Myocyte (in vitro differentiated cells): ENCODE results near the gene RAB3C. TPM values are rescaled to one million over a fixed set of nuclear protein-coding genes. Genes with fewer than 3 reads are reported as not detected.
"Not testable (repeated sequence)": the region's sequence is repeated elsewhere in the genome, so short reads cannot be mapped to it uniquely, and the experiment has no call there.

Source experiments
- DNase-seq: peaks from one replicate; pipeline ENCODE4 v3.0.0-alpha.2; 2012; ENCODE audit warnings: low read depth
- total RNA-seq: library from RNA; depleted of rRNA; stranded (reverse); fragments of >200 nt; gene quantifications from 2 replicates; pipeline ENCODE4 v1.2.3, GENCODE V29; 2014

Gene RAB3C
- total RNA-seq, 1 donor from 2014 or later, result not detected

DNA sequence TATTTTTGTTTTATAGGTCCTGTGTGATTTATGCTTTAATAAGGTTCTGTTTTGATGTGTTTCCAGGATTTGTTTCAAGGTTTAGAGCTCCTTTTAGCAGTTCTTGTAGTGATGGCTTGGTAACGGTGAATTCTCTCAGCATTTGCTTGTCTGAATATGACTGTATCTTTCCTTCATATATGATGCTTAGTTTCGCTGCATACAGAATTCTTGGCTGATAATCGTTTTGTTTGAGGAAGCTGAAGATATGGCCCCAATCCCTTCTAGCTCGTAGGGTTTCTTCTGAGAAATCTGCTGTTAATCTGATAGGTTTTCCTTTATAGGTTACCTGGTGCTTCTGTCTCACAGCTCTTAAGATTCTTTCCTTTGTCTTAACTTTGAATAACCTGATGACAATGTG is 20.0 kb downstream of the RAB3C start:
- DNase-seq, result not testable (repeated sequence)

GRCh38 chr5:58606064-58606463 is 23.2 kb downstream of the RAB3C start:
- DNase-seq, result no peak

DNA sequence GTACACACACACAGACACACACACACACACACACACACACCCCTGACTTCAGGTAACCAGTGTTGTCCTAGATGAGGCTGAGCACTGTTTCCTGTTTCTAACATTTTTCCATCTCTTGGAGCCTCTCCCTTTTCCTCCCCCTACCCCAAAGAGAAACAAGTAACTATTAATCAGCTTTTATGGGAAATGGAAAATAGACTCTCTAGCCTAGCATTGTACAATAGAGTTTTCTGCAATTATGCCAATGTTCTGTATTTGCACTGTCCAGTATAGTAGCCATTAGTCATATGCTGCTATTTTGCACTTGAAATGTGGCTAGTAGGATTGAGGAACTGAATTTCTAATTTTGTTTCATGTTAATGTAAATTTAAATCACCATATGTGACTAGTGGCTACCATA is 33.1 kb downstream of the RAB3C start:
- DNase-seq, result no peak

DNA sequence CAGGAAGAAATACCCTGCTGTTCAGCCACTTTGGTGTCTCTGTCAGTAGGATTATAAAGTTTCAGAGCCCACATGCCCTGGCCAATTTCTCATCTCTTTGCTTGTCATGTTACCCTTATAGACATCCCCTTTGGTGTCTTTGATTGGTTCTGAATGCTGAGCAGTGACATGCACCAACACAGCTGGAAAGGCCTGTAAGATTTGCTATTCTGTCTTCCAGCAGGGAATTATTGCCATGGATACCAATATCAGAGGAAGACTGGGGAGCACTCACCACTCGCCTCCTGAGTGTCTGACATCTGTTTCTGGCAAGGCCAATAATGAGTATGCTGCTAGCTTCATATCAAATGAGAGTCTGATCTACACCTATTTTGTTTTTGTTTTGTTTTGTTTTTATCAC is 34.4 kb downstream of the RAB3C start:
- DNase-seq, result no peak

- no peak for DNase-seq
Measured at GRCh38 chr5:58620336-58620735, 37.5 kb downstream of the RAB3C start.

DNA sequence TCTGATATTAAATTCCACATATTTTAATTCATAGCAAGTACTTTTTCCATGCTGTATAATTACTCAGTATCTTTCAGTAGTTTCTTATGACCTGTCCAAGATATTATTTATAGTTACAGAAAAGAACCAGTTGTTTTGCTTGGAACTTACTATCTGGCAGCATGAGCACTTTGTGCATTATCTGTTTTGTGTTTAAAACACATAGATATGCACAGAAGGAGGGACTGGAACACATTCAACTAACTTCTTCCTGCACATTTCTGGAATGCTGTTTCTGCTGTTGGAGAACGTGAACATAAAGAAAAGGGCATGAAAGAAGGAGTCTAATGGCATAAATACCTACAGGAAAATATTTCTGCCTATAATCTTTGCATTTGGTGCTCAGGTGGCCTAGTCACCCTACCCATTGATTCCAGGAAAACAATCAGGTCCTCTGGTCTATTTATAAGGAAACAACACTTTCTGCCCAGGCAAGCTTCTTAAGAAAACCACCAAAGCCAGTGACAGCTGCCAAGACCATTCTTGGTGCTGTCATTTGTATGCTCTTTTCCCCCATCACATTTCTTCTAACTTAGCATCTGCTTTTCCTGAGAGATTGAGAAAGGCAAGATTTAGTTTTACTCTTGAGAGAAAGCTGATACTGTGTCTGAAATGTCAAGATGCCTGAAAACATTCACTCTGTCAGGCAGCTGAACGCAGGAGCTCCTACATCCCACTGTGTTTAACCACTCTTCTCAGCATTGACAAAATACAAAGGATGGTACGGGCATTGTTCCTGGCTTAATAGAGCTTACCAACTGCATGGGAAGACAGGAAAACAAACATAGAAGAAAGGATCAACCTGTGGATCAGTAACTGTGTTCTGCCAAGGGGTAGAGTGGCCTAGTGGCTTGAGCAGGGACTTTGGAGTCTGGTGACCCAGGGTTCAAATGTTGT is 40.3 kb downstream of the RAB3C start:
- DNase-seq, result peak; percentile 12

- DNase-seq, result no peak
Measured at GRCh38 chr5:58628626-58629025, 45.8 kb downstream of the RAB3C start.

- no peak for DNase-seq
Measured at GRCh38 chr5:58629271-58630159, 46.6 kb downstream of the RAB3C start.

- DNase-seq, result no peak
Measured at GRCh38 chr5:58631895-58632294, 49.0 kb downstream of the RAB3C start.

GRCh38 chr5:58635416-58635815 is 52.5 kb downstream of the RAB3C start:
- DNase-seq, result no peak

GRCh38 chr5:58640011-58640410 is 57.1 kb downstream of the RAB3C start:
- DNase-seq, result no peak

GRCh38 chr5:58641533-58641932 is 58.7 kb downstream of the RAB3C start:
- no peak for DNase-seq

DNA sequence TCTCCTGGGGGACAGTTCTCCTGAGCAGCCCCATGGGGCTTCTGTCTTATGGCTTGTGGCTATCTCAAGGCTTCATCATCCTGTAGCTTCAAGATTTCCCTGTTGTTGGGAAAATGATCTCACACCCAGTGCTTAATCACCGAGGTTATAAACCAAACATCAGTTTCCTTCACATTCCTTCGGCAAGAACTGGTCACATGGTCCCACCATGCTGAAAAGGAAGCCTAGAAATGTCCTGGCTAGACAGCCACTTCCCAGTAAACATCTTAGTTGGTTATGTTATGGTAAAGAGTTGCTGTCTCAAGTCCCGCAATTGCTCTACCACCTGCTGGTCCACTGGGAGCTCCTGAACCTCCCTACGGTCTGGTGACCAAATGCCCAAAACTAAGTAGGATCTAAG is 66.0 kb downstream of the RAB3C start:
- DNase-seq, result no peak

GRCh38 chr5:58649716-58650115 is 66.8 kb downstream of the RAB3C start:
- no peak for DNase-seq

- DNase-seq, result no peak
Measured at GRCh38 chr5:58653521-58653920, 70.6 kb downstream of the RAB3C start.

DNA sequence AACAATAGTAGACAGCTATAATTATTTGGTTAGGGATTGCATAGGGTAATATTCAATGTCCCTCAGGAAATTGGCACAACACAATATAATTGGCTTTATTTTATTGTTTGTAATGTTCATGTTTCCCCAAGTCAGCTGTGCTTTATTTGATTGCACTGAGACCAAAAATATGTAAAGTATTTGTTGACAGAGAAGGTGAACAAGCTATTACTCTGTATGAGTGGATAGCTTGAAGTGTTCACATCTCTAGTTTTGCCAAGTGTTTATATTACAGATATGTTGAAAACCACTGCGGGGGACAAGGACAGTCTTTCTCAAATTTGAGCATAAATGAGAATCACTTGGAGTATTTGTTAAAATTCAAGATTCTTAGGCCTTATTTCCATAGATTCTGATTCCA is 83.3 kb downstream of the RAB3C start:
- no peak for DNase-seq

GRCh38 chr5:58666598-58667581 is 84.0 kb downstream of the RAB3C start:
- DNase-seq, result no peak

DNA sequence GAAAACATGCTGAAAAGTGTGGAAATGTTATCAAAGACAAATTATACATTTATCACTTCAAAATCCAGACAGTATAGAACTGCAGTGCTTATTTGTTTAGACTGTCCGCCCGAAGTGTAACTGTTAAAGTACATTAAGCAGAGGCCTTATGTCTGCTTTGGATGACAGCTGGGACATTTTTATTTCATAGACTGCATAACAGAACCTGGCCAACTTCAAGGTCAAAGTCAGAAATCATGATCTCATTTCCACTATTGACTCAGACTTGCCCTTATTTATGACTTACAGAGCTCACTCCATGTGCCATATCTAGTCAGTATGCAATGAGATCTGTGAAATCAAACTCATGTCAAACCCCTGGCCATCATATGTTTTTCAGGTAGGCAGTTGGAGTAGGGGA is 87.7 kb downstream of the RAB3C start:
- DNase-seq, result no peak

DNA sequence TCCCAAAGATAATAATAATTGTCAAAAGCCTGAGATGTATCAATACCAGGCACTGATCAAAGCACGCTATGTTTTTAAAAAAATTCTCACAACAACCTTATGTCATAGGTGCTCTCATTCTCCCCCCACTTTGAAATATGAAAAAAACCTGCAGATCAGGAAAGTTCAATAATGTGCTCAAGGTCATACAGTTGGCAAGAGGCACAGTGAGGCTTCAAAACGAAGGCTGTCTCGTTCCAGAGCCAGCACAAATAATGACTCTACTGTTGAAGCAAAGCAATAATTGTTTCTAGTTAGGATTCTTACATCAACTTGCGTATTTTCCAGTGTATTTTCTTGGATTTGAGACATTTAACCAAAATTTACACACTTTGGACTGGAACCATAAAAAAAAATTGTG is 88.3 kb downstream of the RAB3C start:
- no peak for DNase-seq

DNA sequence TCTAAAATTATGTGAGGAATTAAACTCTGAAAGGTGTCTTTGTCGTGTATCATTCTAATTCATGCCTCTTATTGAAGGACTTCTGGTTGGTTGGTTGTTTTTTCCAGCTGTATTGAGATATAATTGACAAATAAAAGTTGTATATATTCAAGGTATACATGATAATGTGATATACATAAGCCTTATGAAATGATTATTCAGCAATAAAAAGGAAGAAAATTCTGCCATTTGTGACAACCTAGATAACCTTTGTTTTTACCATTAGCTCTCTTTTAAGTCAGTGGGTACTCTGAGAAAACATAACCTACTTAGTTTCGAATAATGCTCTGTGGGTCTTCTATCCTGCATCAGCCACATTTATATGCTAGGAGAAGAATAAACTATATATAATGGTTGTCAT is 89.6 kb downstream of the RAB3C start:
- no peak for DNase-seq

DNA sequence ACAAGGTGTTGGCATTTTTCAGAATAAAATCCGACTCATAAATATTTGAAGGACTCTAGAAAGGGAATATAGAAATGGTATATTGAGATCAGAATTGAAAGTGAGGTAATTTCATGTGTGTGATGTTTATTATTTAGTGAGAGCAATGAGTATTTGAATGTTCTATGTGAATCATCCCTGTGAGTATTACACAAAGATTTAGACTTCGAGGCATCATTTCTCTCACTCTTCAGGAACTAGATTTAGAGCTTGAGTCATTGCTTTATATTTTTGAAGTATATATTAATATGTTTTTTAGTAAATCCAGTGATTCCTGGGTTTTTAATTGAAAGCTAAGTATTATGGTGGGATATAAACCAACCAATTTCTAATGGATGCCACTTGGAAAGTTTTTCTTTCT is 91.2 kb downstream of the RAB3C start:
- DNase-seq, result no peak
